OCI-LY7 (cell line): ENCODE measurements around the gene VWDE.

Source experiments
- CTCF ChIP-seq: fragments of 200-600 bp; sonication (generic); conservative IDR thresholded peaks from 2 replicates; pipeline ENCODE4 v1.5.1; 2014; ENCODE audit warnings: mild to moderate bottlenecking, antibody characterized with exemption, low read length, moderate library complexity, mixed read lengths
- EZH2phosphoT487 ChIP-seq: fragments of 200-600 bp; sonication (generic); IDR thresholded peaks from 2 replicates; pipeline ENCODE4 v1.6.1; 2018; ENCODE audit warnings: low read depth, borderline replicate concordance, mild to moderate bottlenecking, mixed run types, antibody characterized with exemption, low read length, moderate library complexity, mixed read lengths

- TF ChIP-seq CTCF = no peak
- no peak for TF ChIP-seq EZH2phosphoT487
Measured at GRCh38 chr7:12412407-12412806, 8.7 kb upstream of the VWDE start.
